Cardiac fibroblast (primary cell): ENCODE data around the gene CPE.
A peak's percentile ranks its signal among the peaks of the same experiment; 100 is the strongest.

Experiments
- DNase-seq, 2 donors: peaks; one replicate each; pipeline versions ENCODE4 v3.0.0 to v3.0.0-alpha.2; 2010; ENCODE audit warnings: low read depth in 2 of 2
- H3K4me3 ChIP-seq, 2 donors: replicated peaks in 1 of 2; 1 replicate in 1 of 2; 2 replicates in 1 of 2; pipeline ENCODE4 v1.5.1; 2011; ENCODE audit warnings: low read depth in 2 of 2, low read length in 2 of 2, mild to moderate bottlenecking in 2 of 2, moderate library complexity in 1 of 2
- CTCF ChIP-seq: IDR thresholded peaks from one replicate; pipeline ENCODE4 v1.5.1; 2011; ENCODE audit warnings: low read depth, mild to moderate bottlenecking, low read length, inconsistent platforms

The CPE gene

GRCh38 chr4:165398570-165398969, 19.8 kb downstream of the CPE start:
- no peak for TF ChIP-seq CTCF
- H3K4me3 ChIP-seq, result no peak overlapping the region
- DNase-seq, result peak; percentile 46 to 54

- no peak for TF ChIP-seq CTCF
- no peak for DNase-seq
- no peak overlapping the region for H3K4me3 ChIP-seq
These were observed 23.6 kb downstream of the CPE start for GRCh38 chr4:165402375-165402774.

GRCh38 chr4:165403048-165403447, 24.2 kb downstream of the CPE start:
- H3K4me3 ChIP-seq, result no peak overlapping the region
- no peak for TF ChIP-seq CTCF
- no peak for DNase-seq

- DNase-seq, result no peak
- TF ChIP-seq CTCF, result no peak
- no peak overlapping the region for H3K4me3 ChIP-seq
These were observed 24.8 kb downstream of the CPE start for GRCh38 chr4:165403637-165404036.

- no peak overlapping the region for H3K4me3 ChIP-seq
- DNase-seq, result no peak
- TF ChIP-seq CTCF, result no peak
These were observed 25.3 kb downstream of the CPE start for GRCh38 chr4:165404080-165404479.

- H3K4me3 ChIP-seq, result no peak overlapping the region
- TF ChIP-seq CTCF, result no peak
- no peak for DNase-seq
These were observed 25.9 kb downstream of the CPE start for GRCh38 chr4:165404696-165405095.

- no peak overlapping the region for H3K4me3 ChIP-seq
- no peak for TF ChIP-seq CTCF
- no peak for DNase-seq
These were observed 31.4 kb downstream of the CPE start for GRCh38 chr4:165410214-165410613.
